Measurements from ENCODE around the gene CARNS1.
A peak's percentile ranks its signal among the peaks of the same experiment; 100 is the strongest.

GRCh38 chr11:67468056-67468455 lies 52.6 kb downstream of the CARNS1 start:
- TF ChIP-seq TAF1 (conservative IDR thresholded peaks at IDR 0.05) (no peak), CTCF (IDR thresholded peaks at IDR 0.05; ENCODE audit: low read depth, low read length, missing input control) (no peak), MAX (IDR thresholded peaks at IDR 0.05) (no peak), YY1 (IDR thresholded peaks at IDR 0.05) (no peak), REST (IDR thresholded peaks at IDR 0.05) (no peak), ATF3 (IDR thresholded peaks at IDR 0.05) (no peak), HNF4A (conservative IDR thresholded peaks at IDR 0.05) (no peak), FOXA1 (IDR thresholded peaks at IDR 0.05) (no peak), RAD21 (IDR thresholded peaks at IDR 0.05) (peak in 1 of 2 donors; percentile 14), HNF4G (IDR thresholded peaks at IDR 0.05) (no peak), ZBTB33 (IDR thresholded peaks at IDR 0.05) (no peak)

Measured in liver (tissue), 3 donors.